Panc1 (cell line): ENCODE results near the gene NEURL1B. TPM values are rescaled to one million over a fixed set of nuclear protein-coding genes. Genes with fewer than 3 reads are reported as not detected.

Source experiments
- ATAC-seq: fragments of 200-7000 bp; cut with Tn5 transposase; 2 replicates; pipeline ENCODE4 v1.9.1; 2020; ENCODE audit warnings: mild to moderate bottlenecking, moderate library complexity
- BruUV-seq: library from RNA; stranded (reverse); fragments of 400-500 nt; replicated peaks from 2 replicates; lab custom pipeline; 2021; lab: Mats Ljungman, UMichigan
- CTCF ChIA-PET: fragments of 300-600 bp; sonication (Branson Sonifier 250); formaldehyde crosslinking; loops from one replicate; lab custom pipeline; 2022; ENCODE audit warnings: antibody characterized with exemption; lab: Charles Lee
- POLR2A ChIA-PET: fragments of 300-600 bp; sonication (Branson Sonifier 250); formaldehyde crosslinking; loops from one replicate; lab custom pipeline; 2022; ENCODE audit warnings: antibody characterized with exemption; lab: Charles Lee
- DNase-seq: peaks from one replicate; pipeline ENCODE4 v3.0.0-alpha.2; 2010; ENCODE audit warnings: low read depth, low spot score
- H3K27ac ChIP-seq: 2 replicates; pipeline ENCODE4 v1.5.1; 2011; ENCODE audit warnings: mild to moderate bottlenecking, low read length, inconsistent platforms
- H3K27me3 ChIP-seq: fragments of 200-500 bp; sonication (Bioruptor generic); 2 replicates; pipeline ENCODE4 v1.6.0; 2014; ENCODE audit warnings: low read length, inconsistent platforms; ENCODE audit not compliant: control insufficient read depth, insufficient read depth
- H3K36me3 ChIP-seq: fragments of 200-500 bp; sonication (Bioruptor generic); 2 replicates; pipeline ENCODE4 v1.5.1; 2014; ENCODE audit warnings: inconsistent platforms, mild to moderate bottlenecking, low read length, moderate library complexity; ENCODE audit not compliant: control insufficient read depth, insufficient read depth
- H3K4me1 ChIP-seq: 2 replicates; pipeline ENCODE4 v1.5.1; 2011; ENCODE audit warnings: inconsistent platforms, mild to moderate bottlenecking, low read length, moderate library complexity; ENCODE audit not compliant: control insufficient read depth, insufficient read depth
- H3K4me3 ChIP-seq, 2 experiments: 2 replicates each; pipeline ENCODE4 v1.5.1; 2011 to 2012; ENCODE audit warnings: low read depth in 2 of 2, low read length in 2 of 2, mild to moderate bottlenecking in 2 of 2, inconsistent platforms in 1 of 2, moderate library complexity in 1 of 2
- H3K9me3 ChIP-seq: fragments of 200-500 bp; sonication (Bioruptor generic); 2 replicates; pipeline ENCODE4 v1.5.1; 2014; ENCODE audit warnings: low read depth, mild to moderate bottlenecking, inconsistent platforms, low read length, moderate library complexity; ENCODE audit not compliant: control insufficient read depth, insufficient read depth
- CTCF ChIP-seq: fragments of 450-650 bp; IDR thresholded peaks from 2 replicates; pipeline ENCODE4 v1.5.1; 2017; ENCODE audit warnings: mild to moderate bottlenecking
- POLR2AphosphoS5 ChIP-seq: IDR thresholded peaks from 2 replicates; pipeline ENCODE4 v1.6.1; 2012; ENCODE audit warnings: mild to moderate bottlenecking, low read depth, low read length, moderate library complexity
- REST ChIP-seq, 2 experiments: IDR thresholded peaks; 2 replicates each; pipeline ENCODE4 v1.6.1; 2011 to 2012; ENCODE audit warnings: low read depth in 2 of 2, control low read depth in 1 of 2, low read length in 1 of 2, mild to moderate bottlenecking in 1 of 2, moderate library complexity in 1 of 2; ENCODE audit not compliant: insufficient read depth in 1 of 2
- SIN3A ChIP-seq: IDR thresholded peaks from 2 replicates; pipeline ENCODE4 v1.6.1; 2012; ENCODE audit warnings: low read depth, mild to moderate bottlenecking, low read length, moderate library complexity, borderline replicate concordance; ENCODE audit not compliant: insufficient read depth
- TCF7L2 ChIP-seq: IDR thresholded peaks from 2 replicates; pipeline ENCODE4 v1.6.1; 2011; ENCODE audit warnings: mild to moderate bottlenecking, low read depth, low read length, inconsistent platforms
- in situ Hi-C: cut with HindIII; loops from 2 replicates; pipeline ENCODE4 v1.10.0; 2016; ENCODE audit warnings: low sequenced_read_pairs, low pct_unique_long_range_greater_than_20kb
- intact Hi-C: fragments of 100-400 bp; cut with micrococcal nuclease; formaldehyde crosslinking; loops from one replicate; pipeline ENCODE4 v1.10.0; 2022; ENCODE audit not compliant: unreplicated experiment
- total RNA-seq: library from RNA; stranded (reverse); gene quantifications from one replicate; pipeline ENCODE4 v1.2.1, GENCODE V29; 2021; ENCODE audit not compliant: unreplicated experiment

The NEURL1B gene
- total RNA-seq, 1 experiment from 2014 or later, result 5.3 TPM

- in situ Hi-C loops (no loop called here), intact Hi-C loops (no loop called here)
- ChIA-PET POLR2A (no interaction called here), CTCF (no interaction called here)
- no peak for TF ChIP-seq REST (IDR thresholded peaks at IDR 0.05; ENCODE audit: insufficient read depth in 1 of 2, low read depth in 2 of 2, low read length in 1 of 2)
- no peak for TF ChIP-seq TCF7L2
- no peak for TF ChIP-seq POLR2AphosphoS5
- TF ChIP-seq SIN3A, result no peak
- TF ChIP-seq CTCF, result no peak
- H3K9me3 ChIP-seq, result no peaks in the 10 kb centered on the region
- peaks cover 7% of the 10 kb centered on the region for H3K4me1 ChIP-seq
- BruUV-seq, result no TSS peak
- H3K27ac ChIP-seq, result no peak overlapping the region
- DNase-seq (no peak), ATAC-seq (no peak)
- H3K36me3 ChIP-seq, result no peaks in the 10 kb centered on the region
- H3K27me3 ChIP-seq, result no peaks in the 10 kb centered on the region
- no peak overlapping the region for H3K4me3 ChIP-seq
Measured at GRCh38 chr5:172660974-172661373, 19.9 kb downstream of the NEURL1B start.

DNA sequence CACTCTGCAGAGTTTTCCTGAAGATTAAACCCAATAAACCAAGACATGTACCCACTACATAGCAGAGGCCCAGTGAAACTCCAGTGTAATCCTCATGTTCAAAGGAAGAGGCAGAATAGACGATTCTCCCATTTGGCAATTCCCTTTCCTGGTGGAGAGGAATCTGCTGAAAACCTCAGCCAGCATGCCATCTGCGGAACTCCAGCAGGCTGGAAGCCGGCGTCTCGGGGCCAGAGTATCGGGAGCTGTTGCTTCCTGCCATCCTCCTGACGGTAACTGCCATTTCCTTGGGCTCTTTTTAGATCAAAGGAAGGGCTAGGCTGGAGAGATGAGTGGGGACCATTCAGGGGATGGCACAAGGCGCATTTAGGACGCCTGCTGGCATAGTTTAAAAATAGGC is 20.5 kb downstream of the NEURL1B start:
- in situ Hi-C loops, result no loop called here

More for the DNA sequence above, 20.5 kb downstream of the NEURL1B start:
- Histone ChIP-seq H3K9me3 (no peaks in the 10 kb centered on the region), H3K36me3 (no peaks in the 10 kb centered on the region), H3K4me1 (peaks cover 7% of the 10 kb centered on the region), H3K27me3 (no peaks in the 10 kb centered on the region), H3K27ac (no peak overlapping the region), H3K4me3 (no peak overlapping the region)
- no peak for TF ChIP-seq REST (IDR thresholded peaks at IDR 0.05; ENCODE audit: insufficient read depth in 1 of 2, low read depth in 2 of 2, low read length in 1 of 2)
- TF ChIP-seq TCF7L2, result no peak
- TF ChIP-seq POLR2AphosphoS5, result no peak
- no peak for TF ChIP-seq CTCF
- TF ChIP-seq SIN3A, result no peak
- BruUV-seq, result no TSS peak
- ATAC-seq (no peak), DNase-seq (no peak)
- ChIA-PET POLR2A (no interaction called here), CTCF (no interaction called here)
- intact Hi-C loops, result no loop called here
